Kidney (tissue), 14 donors: Measurements from ENCODE around the gene PBX3. TPM values are rescaled to one million over a fixed set of nuclear protein-coding genes. Genes with fewer than 3 reads are reported as not detected.

Experiments
- DNase-seq, 5 donors: peaks; one replicate each; pipeline ENCODE4 v3.0.0-alpha.2; 2013 to 2020
- FAIRE-seq: peaks from 2 replicates; lab custom pipeline; 2012; peaks lifted over from hg19 to GRCh38; lab: Jason Lieb, UNC
- H3K27ac ChIP-seq, 2 donors: one replicate each; pipeline ENCODE4 v1.7.0; 2013; ENCODE audit warnings: low read depth in 2 of 2, low read length in 2 of 2, inconsistent platforms in 1 of 2
- H3K27me3 ChIP-seq: one replicate; pipeline ENCODE4 v1.7.1; 2013; ENCODE audit warnings: low read length, inconsistent platforms; ENCODE audit not compliant: control insufficient read depth, insufficient read depth
- H3K36me3 ChIP-seq, 3 donors: one replicate each; pipeline versions ENCODE4 v1.7.0 to v1.7.1; 2013; ENCODE audit warnings: low read length in 3 of 3, control low read depth in 1 of 3, inconsistent platforms in 1 of 3; ENCODE audit not compliant: insufficient read depth in 3 of 3, control insufficient read depth in 2 of 3
- H3K4me1 ChIP-seq, 3 donors: one replicate each; pipeline versions ENCODE4 v1.7.0 to v1.7.1; 2013; ENCODE audit warnings: low read length in 3 of 3, inconsistent platforms in 1 of 3, low read depth in 1 of 3; ENCODE audit not compliant: control insufficient read depth in 2 of 3, insufficient read depth in 2 of 3
- H3K4me3 ChIP-seq, 3 donors: one replicate each; pipeline versions ENCODE4 v1.7.0 to v1.8.1; 2013; ENCODE audit warnings: low read length in 3 of 3, control low read depth in 1 of 3, inconsistent platforms in 1 of 3
- H3K9ac ChIP-seq, 3 donors: one replicate each; pipeline versions ENCODE4 v1.7.0 to v1.7.1; 2013; ENCODE audit warnings: low read length in 3 of 3, control low read depth in 1 of 3, inconsistent platforms in 1 of 3
- H3K9me3 ChIP-seq, 3 donors: one replicate each; pipeline versions ENCODE4 v1.7.0 to v1.7.1; 2013; ENCODE audit warnings: low read length in 3 of 3, control low read depth in 1 of 3, inconsistent platforms in 1 of 3; ENCODE audit not compliant: control insufficient read depth in 2 of 3, insufficient read depth in 1 of 3
- intact Hi-C: fragments of 100-400 bp; cut with DNase I; formaldehyde crosslinking; loops from one replicate; pipeline ENCODE4 v1.11.1; 2022
- polyA plus RNA-seq: library from polyadenylated mRNA; stranded (reverse); fragments of 350-450 nt; fragmentation: Illumina TruSeq; extraction: RNeasy Lipid Tissue Mini Kit (QIAGEN cat#74804); gene quantifications from one replicate; pipeline ENCODE4 v1.2.3, GENCODE V29; 2014; ENCODE audit warnings: low read depth, low replicate concordance; ENCODE audit not compliant: insufficient read depth
- total RNA-seq: library from RNA; stranded (reverse); fragmentation: NEBNext Ultra II Directional; extraction: Animal tissue kit (Norgen Biotek cat#: 25700); gene quantifications from one replicate; pipeline ENCODE4 v1.2.1, GENCODE V29; 2021
- TF ChIP-seq, protein P1 (sequence below): IDR thresholded peaks from 3 replicates; pipeline ENCODE4 v1.5.1; 2012; ENCODE audit warnings: mild to moderate bottlenecking, moderate library complexity, borderline replicate concordance; ENCODE audit not compliant: insufficient read depth; ENCODE audit errors: extremely low read depth
- donor health status: control.
- donor health status: control.
- donor health status: control.
- donor health status: control.
- donor health status: control.
- donor health status: DM: yes; HTN: yes; CAD: no.
- donor health status: Normal renal cell carcinoma (clear cell type).

PBX3 gene
- total and polyA plus RNA-seq, 2 donors from 2014 or later, result 10.2 to 23.6 TPM

DNA sequence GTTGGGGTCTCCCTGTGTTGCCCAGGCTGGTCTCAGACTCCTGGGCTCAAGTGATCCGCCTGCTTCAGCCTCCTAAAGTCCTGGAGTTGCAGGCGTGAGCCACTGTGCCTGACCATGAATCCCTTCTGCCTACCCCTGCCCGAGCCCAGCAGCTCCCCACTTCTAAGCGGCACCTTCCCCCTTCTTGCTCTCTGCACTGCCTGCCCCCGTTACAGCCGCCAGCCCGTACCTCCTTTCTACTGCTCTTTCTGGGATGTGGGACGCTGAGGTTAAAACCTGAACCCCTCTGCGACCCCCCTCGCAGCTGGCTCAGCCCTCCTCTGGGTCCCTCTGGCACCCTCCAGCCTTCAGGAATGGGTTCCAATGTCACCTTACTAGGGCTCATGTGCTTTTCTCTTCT, 249.6 kb downstream of the PBX3 start:
- intact Hi-C loops, result no loop called here
- H3K9me3 ChIP-seq, result no peaks in the 10 kb centered on the region
- H3K9ac ChIP-seq, result no peak overlapping the region
- peak in 1 of 5 donors; percentile 41 for DNase-seq
- H3K4me3 ChIP-seq, result no peak overlapping the region
- TF ChIP-seq, protein P1, sequence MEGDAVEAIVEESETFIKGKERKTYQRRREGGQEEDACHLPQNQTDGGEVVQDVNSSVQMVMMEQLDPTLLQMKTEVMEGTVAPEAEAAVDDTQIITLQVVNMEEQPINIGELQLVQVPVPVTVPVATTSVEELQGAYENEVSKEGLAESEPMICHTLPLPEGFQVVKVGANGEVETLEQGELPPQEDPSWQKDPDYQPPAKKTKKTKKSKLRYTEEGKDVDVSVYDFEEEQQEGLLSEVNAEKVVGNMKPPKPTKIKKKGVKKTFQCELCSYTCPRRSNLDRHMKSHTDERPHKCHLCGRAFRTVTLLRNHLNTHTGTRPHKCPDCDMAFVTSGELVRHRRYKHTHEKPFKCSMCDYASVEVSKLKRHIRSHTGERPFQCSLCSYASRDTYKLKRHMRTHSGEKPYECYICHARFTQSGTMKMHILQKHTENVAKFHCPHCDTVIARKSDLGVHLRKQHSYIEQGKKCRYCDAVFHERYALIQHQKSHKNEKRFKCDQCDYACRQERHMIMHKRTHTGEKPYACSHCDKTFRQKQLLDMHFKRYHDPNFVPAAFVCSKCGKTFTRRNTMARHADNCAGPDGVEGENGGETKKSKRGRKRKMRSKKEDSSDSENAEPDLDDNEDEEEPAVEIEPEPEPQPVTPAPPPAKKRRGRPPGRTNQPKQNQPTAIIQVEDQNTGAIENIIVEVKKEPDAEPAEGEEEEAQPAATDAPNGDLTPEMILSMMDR, result no peak
- H3K36me3 ChIP-seq, result no peaks in the 10 kb centered on the region
- H3K4me1 ChIP-seq, result no peaks in the 10 kb centered on the region
- H3K27me3 ChIP-seq, result no peaks in the 10 kb centered on the region
- H3K27ac ChIP-seq, result no peak overlapping the region
- FAIRE-seq, result no peak

DNA sequence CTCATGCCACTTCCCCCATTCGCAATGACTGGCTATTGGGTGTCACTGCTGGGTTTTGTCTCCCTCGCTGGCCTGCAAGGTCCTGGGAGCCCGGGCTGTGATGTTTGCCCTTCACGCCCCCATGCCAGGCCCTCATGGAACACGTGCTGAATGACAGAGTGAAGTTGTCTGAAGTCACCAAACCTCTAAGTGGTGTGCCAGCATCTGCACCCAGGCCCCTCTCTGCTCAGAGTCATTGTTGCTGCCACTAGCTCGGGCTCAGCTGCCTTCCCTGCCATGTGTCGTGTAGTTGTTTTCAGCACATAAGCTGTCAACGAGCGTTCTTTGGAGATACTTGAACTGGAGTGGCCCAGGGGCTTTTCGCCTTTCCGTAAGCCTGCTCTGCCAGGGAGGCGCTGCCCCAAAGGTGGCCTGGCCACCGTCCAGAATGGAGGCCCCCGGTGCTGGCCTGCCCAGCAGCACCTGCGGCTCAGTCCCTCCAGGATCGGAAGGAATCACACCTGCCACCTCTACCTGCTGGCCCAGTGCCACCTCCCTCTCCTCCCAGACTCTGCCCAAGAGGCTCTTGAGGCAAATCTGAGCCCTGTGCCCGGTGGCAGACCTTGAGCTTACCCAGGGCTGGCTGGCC, 250.1 kb downstream of the PBX3 start:
- Histone ChIP-seq H3K36me3 (no peaks in the 10 kb centered on the region), H3K27me3 (no peaks in the 10 kb centered on the region), H3K27ac (no peak overlapping the region), H3K4me3 (no peak overlapping the region), H3K4me1 (no peaks in the 10 kb centered on the region), H3K9me3 (no peaks in the 10 kb centered on the region), H3K9ac (no peak overlapping the region)
- FAIRE-seq (no peak), DNase-seq (peak in 1 of 5 donors; percentile 43)
- TF ChIP-seq, protein P1, result no peak
- intact Hi-C loops, result no loop called here

DNA sequence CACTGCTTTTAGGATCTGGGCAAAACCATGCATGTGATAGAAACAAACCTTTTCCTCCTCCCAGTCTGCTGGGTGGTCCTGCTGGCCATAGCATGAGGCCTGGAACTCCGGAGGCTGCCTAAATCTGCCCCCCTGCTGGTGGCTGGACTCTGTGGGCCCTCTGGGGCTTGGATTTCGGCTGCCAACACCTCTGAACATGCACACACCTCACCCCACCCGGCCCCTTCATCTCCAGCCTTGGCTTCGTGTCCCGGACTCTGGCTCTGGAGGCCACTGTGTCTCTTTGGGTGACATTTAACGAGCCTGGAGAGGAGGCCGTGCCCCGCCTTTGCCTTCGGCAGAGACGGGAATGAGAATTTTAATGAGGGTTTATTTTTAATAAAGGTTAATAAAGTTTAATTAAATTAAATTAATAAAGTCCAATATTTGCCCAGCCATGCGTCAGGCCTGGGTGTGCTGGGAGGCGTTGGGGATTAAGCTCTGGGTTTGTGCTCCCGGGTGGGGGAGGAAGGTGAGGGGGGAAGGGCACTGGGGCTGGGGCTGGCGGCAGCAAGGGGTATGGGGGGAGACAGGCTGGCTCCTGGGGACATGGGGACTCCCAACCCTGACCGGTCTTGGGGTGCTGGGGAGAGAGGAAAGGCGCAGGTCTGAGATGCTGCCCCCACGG, 251.8 kb downstream of the PBX3 start:
- no peak overlapping the region for H3K27ac ChIP-seq
- TF ChIP-seq, protein P1, result no peak
- H3K36me3 ChIP-seq, result no peaks in the 10 kb centered on the region
- FAIRE-seq (no peak), DNase-seq (peak in 1 of 5 donors; percentile 59)
- intact Hi-C loops, result no loop called here
- H3K27me3 ChIP-seq, result no peaks in the 10 kb centered on the region
- H3K4me3 ChIP-seq, result no peak overlapping the region
- no peaks in the 10 kb centered on the region for H3K4me1 ChIP-seq
- no peak overlapping the region for H3K9ac ChIP-seq
- no peaks in the 10 kb centered on the region for H3K9me3 ChIP-seq
